Adipocyte (in vitro differentiated cells): Measurements from ENCODE around the gene MTMR3.
A peak's percentile ranks its signal among the peaks of the same experiment; 100 is the strongest.
"Not testable (repeated sequence)": the region's sequence is repeated elsewhere in the genome, so short reads cannot be mapped to it uniquely, and the experiment has no call there.

Experiments
- DNase-seq: peaks from one replicate; pipeline ENCODE4 v3.0.0-alpha.2; 2015; ENCODE audit warnings: low read depth
- H3K27me3 ChIP-seq: replicated peaks from 2 replicates; pipeline ENCODE4 v1.7.0; 2013; ENCODE audit warnings: mild to moderate bottlenecking, low read length, moderate library complexity; ENCODE audit not compliant: control insufficient read depth, insufficient read depth
- H3K36me3 ChIP-seq: 2 replicates; pipeline ENCODE4 v1.7.0; 2013; ENCODE audit warnings: low read length, mild to moderate bottlenecking, moderate library complexity; ENCODE audit not compliant: control insufficient read depth, insufficient read depth, severe bottlenecking
- H3K4me1 ChIP-seq: 2 replicates; pipeline ENCODE4 v1.7.0; 2013; ENCODE audit warnings: mild to moderate bottlenecking, low read length, moderate library complexity; ENCODE audit not compliant: control insufficient read depth, insufficient read depth
- H3K4me3 ChIP-seq: 2 replicates; pipeline ENCODE4 v1.7.0; 2013; ENCODE audit warnings: mild to moderate bottlenecking, low read length, moderate library complexity
- H3K9ac ChIP-seq: 2 replicates; pipeline ENCODE4 v1.7.0; 2013; ENCODE audit warnings: mild to moderate bottlenecking, low read length, moderate library complexity
- H3K9me3 ChIP-seq: 2 replicates; pipeline ENCODE4 v1.7.0; 2013; ENCODE audit warnings: mild to moderate bottlenecking, low read length, moderate library complexity; ENCODE audit not compliant: control insufficient read depth

MTMR3 gene

GRCh38 chr22:29848111-29848510 is 34.9 kb upstream of the MTMR3 start:
- DNase-seq, result no peak

GRCh38 chr22:29854432-29854831 is 28.5 kb upstream of the MTMR3 start:
- no peak for DNase-seq
- H3K4me1 ChIP-seq, result peaks cover 3% of the 10 kb centered on the region
- H3K4me3 ChIP-seq, result no peak overlapping the region
- H3K9ac ChIP-seq, result no peak overlapping the region
- no peaks in the 10 kb centered on the region for H3K27me3 ChIP-seq
- no peaks in the 10 kb centered on the region for H3K36me3 ChIP-seq
- H3K9me3 ChIP-seq, result no peaks in the 10 kb centered on the region

More at GRCh38 chr22:29848111-29848510, 34.9 kb upstream of the MTMR3 start:
- H3K36me3 ChIP-seq, result no peaks in the 10 kb centered on the region
- peaks cover 10% of the 10 kb centered on the region for H3K9me3 ChIP-seq
- peak overlapping the region; percentile 57 for H3K9ac ChIP-seq
- H3K27me3 ChIP-seq, result no peaks in the 10 kb centered on the region
- H3K4me1 ChIP-seq, result peaks cover 20% of the 10 kb centered on the region
- peak overlapping the region; percentile 9 for H3K4me3 ChIP-seq

GRCh38 chr22:29855611-29856181 is 27.3 kb upstream of the MTMR3 start:
- H3K27me3 ChIP-seq, result no peaks in the 10 kb centered on the region
- no peak for DNase-seq
- no peak overlapping the region for H3K4me3 ChIP-seq

GRCh38 chr22:29856496-29856895 is 26.5 kb upstream of the MTMR3 start:
- Histone ChIP-seq H3K27me3 (no peaks in the 10 kb centered on the region), H3K9ac (no peak overlapping the region), H3K9me3 (no peaks in the 10 kb centered on the region), H3K4me1 (peaks cover 6% of the 10 kb centered on the region), H3K36me3 (no peaks in the 10 kb centered on the region), H3K4me3 (no peak overlapping the region)
- no peak for DNase-seq

More at GRCh38 chr22:29855611-29856181, 27.3 kb upstream of the MTMR3 start:
- H3K9ac ChIP-seq, result no peak overlapping the region
- H3K4me1 ChIP-seq, result peaks cover 3% of the 10 kb centered on the region
- H3K9me3 ChIP-seq, result no peaks in the 10 kb centered on the region
- no peaks in the 10 kb centered on the region for H3K36me3 ChIP-seq

- H3K27me3 ChIP-seq, H3K4me3 ChIP-seq, H3K9ac ChIP-seq, H3K4me1 ChIP-seq, DNase-seq, H3K9me3 ChIP-seq, H3K36me3 ChIP-seq: not testable (repeated sequence)
These were observed 23.9 kb upstream of the MTMR3 start for GRCh38 chr22:29859030-29859429.

GRCh38 chr22:29860006-29860766 is 22.8 kb upstream of the MTMR3 start:
- peaks cover 6% of the 10 kb centered on the region for H3K4me1 ChIP-seq

GRCh38 chr22:29861672-29862297 is 21.2 kb upstream of the MTMR3 start:
- no peak for DNase-seq
- no peak overlapping the region for H3K9ac ChIP-seq
- H3K4me3 ChIP-seq, result no peak overlapping the region
- H3K36me3 ChIP-seq, result no peaks in the 10 kb centered on the region
- no peaks in the 10 kb centered on the region for H3K9me3 ChIP-seq
- peaks cover 3% of the 10 kb centered on the region for H3K4me1 ChIP-seq
- H3K27me3 ChIP-seq, result no peaks in the 10 kb centered on the region

More at GRCh38 chr22:29860006-29860766, 22.8 kb upstream of the MTMR3 start:
- Histone ChIP-seq H3K9ac (no peak overlapping the region), H3K36me3 (no peaks in the 10 kb centered on the region), H3K9me3 (no peaks in the 10 kb centered on the region), H3K4me3 (no peak overlapping the region), H3K27me3 (no peaks in the 10 kb centered on the region)
- DNase-seq, result no peak

- H3K4me3 ChIP-seq, H3K4me1 ChIP-seq, H3K9ac ChIP-seq, DNase-seq, H3K36me3 ChIP-seq, H3K9me3 ChIP-seq: not testable (repeated sequence)
- H3K27me3 ChIP-seq, result peaks cover 12% of the 10 kb centered on the region
These were observed 17.4 kb upstream of the MTMR3 start for GRCh38 chr22:29865572-29865971.

GRCh38 chr22:29867260-29867659 is 15.7 kb upstream of the MTMR3 start:
- DNase-seq, result no peak
- no peak overlapping the region for H3K9ac ChIP-seq
- H3K9me3 ChIP-seq, result no peaks in the 10 kb centered on the region
- no peaks in the 10 kb centered on the region for H3K36me3 ChIP-seq
- peaks cover 19% of the 10 kb centered on the region for H3K27me3 ChIP-seq
- H3K4me3 ChIP-seq, result no peak overlapping the region
- no peaks in the 10 kb centered on the region for H3K4me1 ChIP-seq

- Histone ChIP-seq H3K9ac (no peak overlapping the region), H3K27me3 (peaks cover 25% of the 10 kb centered on the region), H3K4me1 (no peaks in the 10 kb centered on the region), H3K9me3 (no peaks in the 10 kb centered on the region), H3K36me3 (no peaks in the 10 kb centered on the region), H3K4me3 (no peak overlapping the region)
- DNase-seq, result no peak
These were observed 15.1 kb upstream of the MTMR3 start for GRCh38 chr22:29867851-29868250.

GRCh38 chr22:29870574-29870973 is 12.4 kb upstream of the MTMR3 start:
- H3K9me3 ChIP-seq, result no peaks in the 10 kb centered on the region
- no peak overlapping the region for H3K9ac ChIP-seq
- H3K4me1 ChIP-seq, result no peaks in the 10 kb centered on the region
- H3K4me3 ChIP-seq, result no peak overlapping the region
- H3K36me3 ChIP-seq, result no peaks in the 10 kb centered on the region
- no peak for DNase-seq
- H3K27me3 ChIP-seq, result peaks cover 50% of the 10 kb centered on the region
